Muscle of back (tissue), 10 donors: Measurements from ENCODE around the gene IGFBP5. TPM values are rescaled to one million over a fixed set of nuclear protein-coding genes. Genes with fewer than 3 reads are reported as not detected.

Source experiments
- polyA plus RNA-seq, 10 donors: library from polyadenylated mRNA; unstranded; fragments of 120-200 nt; gene quantifications; one replicate each; pipeline ENCODE4 v1.2.1, GENCODE V29; 2013; ENCODE audit not compliant: insufficient read length in 10 of 10

IGFBP5 gene
- polyA plus RNA-seq, 10 donors, result 360 to 578 (median 472) TPM

Other genes starting within 250 kb of the IGFBP5 start
- gene RPL37A, start 196.7 kb downstream of the IGFBP5 start, polyA plus RNA-seq, result 1,000 to 10,000 TPM; 3,728 to 4,962 (median 4,180) TPM
- gene IGFBP2, start 62.1 kb downstream of the IGFBP5 start, polyA plus RNA-seq, result 100 to 1,000 TPM; 105 to 263 (median 161) TPM
- under 1 TPM in 4 of 10 donors, not detected in 6; 0.63 to 0.90 (median 0.69) TPM for gene TNP1, start 164.5 kb upstream of the IGFBP5 start, polyA plus RNA-seq